GM04503 (cell line): ENCODE measurements around the gene NIPBL.
"Not testable (repeated sequence)": the region's sequence is repeated elsewhere in the genome, so short reads cannot be mapped to it uniquely, and the experiment has no call there.

ENCODE experiments used
- DNase-seq: peaks from one replicate; pipeline ENCODE4 v3.0.0-alpha.2; 2012; ENCODE audit warnings: low read depth

The NIPBL gene

GRCh38 chr5:36877667-36878391, 1.3 kb downstream of the NIPBL start:
- no peak for DNase-seq

GRCh38 chr5:36878392-36879082, 2.0 kb downstream of the NIPBL start:
- DNase-seq = no peak

- DNase-seq = no peak
Observed at GRCh38 chr5:36879274-36880033, 2.9 kb downstream of the NIPBL start.

GRCh38 chr5:36880761-36881160, 4.2 kb downstream of the NIPBL start:
- no peak for DNase-seq

- no peak for DNase-seq
Observed at GRCh38 chr5:36881304-36881703, 4.7 kb downstream of the NIPBL start.

GRCh38 chr5:36881807-36882206, 5.2 kb downstream of the NIPBL start:
- no peak for DNase-seq

- DNase-seq = no peak
Observed at GRCh38 chr5:36882250-36882649, 5.7 kb downstream of the NIPBL start.

- DNase-seq = no peak
Observed at GRCh38 chr5:36883894-36884462, 7.4 kb downstream of the NIPBL start.

- DNase-seq = no peak
Observed at GRCh38 chr5:36885149-36885548, 8.6 kb downstream of the NIPBL start.

GRCh38 chr5:36885566-36886485, 9.3 kb downstream of the NIPBL start:
- no peak for DNase-seq

GRCh38 chr5:36886791-36887190, 10.2 kb downstream of the NIPBL start:
- DNase-seq = no peak

GRCh38 chr5:36887532-36887931, 11.0 kb downstream of the NIPBL start:
- no peak for DNase-seq

GRCh38 chr5:36888303-36888702, 11.7 kb downstream of the NIPBL start:
- DNase-seq = no peak

- no peak for DNase-seq
Observed at GRCh38 chr5:36889264-36889663, 12.7 kb downstream of the NIPBL start.

- DNase-seq = no peak
Observed at GRCh38 chr5:36891266-36891665, 14.7 kb downstream of the NIPBL start.

GRCh38 chr5:36892085-36892830, 15.7 kb downstream of the NIPBL start:
- DNase-seq = not testable (repeated sequence)

- DNase-seq = no peak
Observed at GRCh38 chr5:36894954-36895353, 18.4 kb downstream of the NIPBL start.

GRCh38 chr5:36896476-36896875, 19.9 kb downstream of the NIPBL start:
- no peak for DNase-seq

GRCh38 chr5:36897616-36898015, 21.0 kb downstream of the NIPBL start:
- no peak for DNase-seq

- no peak for DNase-seq
Observed at GRCh38 chr5:36899860-36900259, 23.3 kb downstream of the NIPBL start.

GRCh38 chr5:36900283-36900682, 23.7 kb downstream of the NIPBL start:
- no peak for DNase-seq
